ENCODE measurements around the gene RPS13.
A peak's percentile ranks its signal among the peaks of the same experiment; 100 is the strongest.

Gene RPS13

DNA sequence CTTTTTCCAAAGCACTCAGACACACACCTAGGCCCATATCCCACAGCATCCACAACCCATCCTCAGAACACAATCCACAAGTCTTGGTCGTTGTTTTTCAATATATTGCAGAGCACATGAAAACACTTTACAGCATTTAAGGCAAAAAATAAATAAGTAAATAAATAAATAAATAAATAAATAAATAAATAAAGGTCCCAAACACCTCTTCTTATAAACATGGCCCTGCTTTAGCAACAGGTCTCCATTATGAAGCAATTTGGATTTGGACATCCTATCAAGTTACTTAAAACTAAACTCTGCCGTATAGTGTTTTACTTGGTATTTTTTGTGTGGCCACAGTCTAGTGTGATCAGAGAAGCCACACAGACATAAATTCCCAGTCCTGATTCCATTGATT is 52.5 kb downstream of the RPS13 start (continued):
- TF ChIP-seq ZNF76 (tag by site-specific recombination; IDR thresholded peaks at IDR 0.05; ENCODE audit: borderline replicate concordance, low read depth): no peak
- peak; percentile 41; the same call in 1 of the 2 replicates for TF ChIP-seq ZNF629 (tag by site-specific recombination; IDR thresholded peaks at IDR 0.05)
- TF ChIP-seq ZNF561 (tag by site-specific recombination; IDR thresholded peaks at IDR 0.05; ENCODE audit: borderline replicate concordance): no peak
- no peak for TF ChIP-seq MEIS1 (CRISPR knock-in tag; IDR thresholded peaks at IDR 0.05; ENCODE audit: borderline replicate concordance)
- no peak for TF ChIP-seq ZNF610 (tag by site-specific recombination; IDR thresholded peaks at IDR 0.05; ENCODE audit: borderline replicate concordance)
- no peak for TF ChIP-seq ZNF184 (tag by site-specific recombination; IDR thresholded peaks at IDR 0.05)
- TF ChIP-seq ZNF24 (tag by site-specific recombination; IDR thresholded peaks at IDR 0.05): no peak
- TF ChIP-seq, protein P1, sequence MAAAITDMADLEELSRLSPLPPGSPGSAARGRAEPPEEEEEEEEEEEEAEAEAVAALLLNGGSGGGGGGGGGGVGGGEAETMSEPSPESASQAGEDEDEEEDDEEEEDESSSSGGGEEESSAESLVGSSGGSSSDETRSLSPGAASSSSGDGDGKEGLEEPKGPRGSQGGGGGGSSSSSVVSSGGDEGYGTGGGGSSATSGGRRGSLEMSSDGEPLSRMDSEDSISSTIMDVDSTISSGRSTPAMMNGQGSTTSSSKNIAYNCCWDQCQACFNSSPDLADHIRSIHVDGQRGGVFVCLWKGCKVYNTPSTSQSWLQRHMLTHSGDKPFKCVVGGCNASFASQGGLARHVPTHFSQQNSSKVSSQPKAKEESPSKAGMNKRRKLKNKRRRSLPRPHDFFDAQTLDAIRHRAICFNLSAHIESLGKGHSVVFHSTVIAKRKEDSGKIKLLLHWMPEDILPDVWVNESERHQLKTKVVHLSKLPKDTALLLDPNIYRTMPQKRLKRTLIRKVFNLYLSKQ (tag by site-specific recombination; IDR thresholded peaks at IDR 0.05; ENCODE audit: borderline replicate concordance): no peak
- no peak for TF ChIP-seq ZNF596 (tag by site-specific recombination; IDR thresholded peaks at IDR 0.05)
- TF ChIP-seq ZNF555 (tag by site-specific recombination; conservative IDR thresholded peaks at IDR 0.05): peak; percentile 61
- no peak for TF ChIP-seq ZNF302 (tag by site-specific recombination; IDR thresholded peaks at IDR 0.05; ENCODE audit: low read depth)
- TF ChIP-seq ZNF239 (tag by site-specific recombination; IDR thresholded peaks at IDR 0.05): no peak
- TF ChIP-seq ZNF623 (tag by site-specific recombination; IDR thresholded peaks at IDR 0.05): peak; percentile 54
- no peak for TF ChIP-seq ZNF549 (tag by site-specific recombination; IDR thresholded peaks at IDR 0.05)
- TF ChIP-seq GLI2 (tag by site-specific recombination; IDR thresholded peaks at IDR 0.05; ENCODE audit: borderline replicate concordance, low read depth): no peak; the same call in 1 of the 2 replicates
- TF ChIP-seq, protein P2, sequence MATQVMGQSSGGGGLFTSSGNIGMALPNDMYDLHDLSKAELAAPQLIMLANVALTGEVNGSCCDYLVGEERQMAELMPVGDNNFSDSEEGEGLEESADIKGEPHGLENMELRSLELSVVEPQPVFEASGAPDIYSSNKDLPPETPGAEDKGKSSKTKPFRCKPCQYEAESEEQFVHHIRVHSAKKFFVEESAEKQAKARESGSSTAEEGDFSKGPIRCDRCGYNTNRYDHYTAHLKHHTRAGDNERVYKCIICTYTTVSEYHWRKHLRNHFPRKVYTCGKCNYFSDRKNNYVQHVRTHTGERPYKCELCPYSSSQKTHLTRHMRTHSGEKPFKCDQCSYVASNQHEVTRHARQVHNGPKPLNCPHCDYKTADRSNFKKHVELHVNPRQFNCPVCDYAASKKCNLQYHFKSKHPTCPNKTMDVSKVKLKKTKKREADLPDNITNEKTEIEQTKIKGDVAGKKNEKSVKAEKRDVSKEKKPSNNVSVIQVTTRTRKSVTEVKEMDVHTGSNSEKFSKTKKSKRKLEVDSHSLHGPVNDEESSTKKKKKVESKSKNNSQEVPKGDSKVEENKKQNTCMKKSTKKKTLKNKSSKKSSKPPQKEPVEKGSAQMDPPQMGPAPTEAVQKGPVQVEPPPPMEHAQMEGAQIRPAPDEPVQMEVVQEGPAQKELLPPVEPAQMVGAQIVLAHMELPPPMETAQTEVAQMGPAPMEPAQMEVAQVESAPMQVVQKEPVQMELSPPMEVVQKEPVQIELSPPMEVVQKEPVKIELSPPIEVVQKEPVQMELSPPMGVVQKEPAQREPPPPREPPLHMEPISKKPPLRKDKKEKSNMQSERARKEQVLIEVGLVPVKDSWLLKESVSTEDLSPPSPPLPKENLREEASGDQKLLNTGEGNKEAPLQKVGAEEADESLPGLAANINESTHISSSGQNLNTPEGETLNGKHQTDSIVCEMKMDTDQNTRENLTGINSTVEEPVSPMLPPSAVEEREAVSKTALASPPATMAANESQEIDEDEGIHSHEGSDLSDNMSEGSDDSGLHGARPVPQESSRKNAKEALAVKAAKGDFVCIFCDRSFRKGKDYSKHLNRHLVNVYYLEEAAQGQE (tag by site-specific recombination; IDR thresholded peaks at IDR 0.05): peak; percentile 64
- TF ChIP-seq ZNF174 (tag by site-specific recombination; IDR thresholded peaks at IDR 0.05): no peak
- no peak for TF ChIP-seq ZNF112 (tag by site-specific recombination; IDR thresholded peaks at IDR 0.05)
- TF ChIP-seq ZFP37 (tag by site-specific recombination; IDR thresholded peaks at IDR 0.05): no peak
- no peak for TF ChIP-seq SP2 (tag by site-specific recombination; IDR thresholded peaks at IDR 0.05)
- TF ChIP-seq, protein P3, sequence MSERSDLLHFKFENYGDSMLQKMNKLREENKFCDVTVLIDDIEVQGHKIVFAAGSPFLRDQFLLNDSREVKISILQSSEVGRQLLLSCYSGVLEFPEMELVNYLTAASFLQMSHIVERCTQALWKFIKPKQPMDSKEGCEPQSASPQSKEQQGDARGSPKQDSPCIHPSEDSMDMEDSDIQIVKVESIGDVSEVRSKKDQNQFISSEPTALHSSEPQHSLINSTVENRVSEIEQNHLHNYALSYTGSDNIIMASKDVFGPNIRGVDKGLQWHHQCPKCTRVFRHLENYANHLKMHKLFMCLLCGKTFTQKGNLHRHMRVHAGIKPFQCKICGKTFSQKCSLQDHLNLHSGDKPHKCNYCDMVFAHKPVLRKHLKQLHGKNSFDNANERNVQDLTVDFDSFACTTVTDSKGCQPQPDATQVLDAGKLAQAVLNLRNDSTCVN (tag by site-specific recombination; optimal IDR thresholded peaks at IDR 0.05): no peak
- TF ChIP-seq GFI1B (tag by site-specific recombination; IDR thresholded peaks at IDR 0.05): no peak
- TF ChIP-seq GLIS2 (tag by site-specific recombination; IDR thresholded peaks at IDR 0.05): no peak
- TF ChIP-seq ZNF501 (tag by site-specific recombination; IDR thresholded peaks at IDR 0.05): no peak
- TF ChIP-seq, protein P4, sequence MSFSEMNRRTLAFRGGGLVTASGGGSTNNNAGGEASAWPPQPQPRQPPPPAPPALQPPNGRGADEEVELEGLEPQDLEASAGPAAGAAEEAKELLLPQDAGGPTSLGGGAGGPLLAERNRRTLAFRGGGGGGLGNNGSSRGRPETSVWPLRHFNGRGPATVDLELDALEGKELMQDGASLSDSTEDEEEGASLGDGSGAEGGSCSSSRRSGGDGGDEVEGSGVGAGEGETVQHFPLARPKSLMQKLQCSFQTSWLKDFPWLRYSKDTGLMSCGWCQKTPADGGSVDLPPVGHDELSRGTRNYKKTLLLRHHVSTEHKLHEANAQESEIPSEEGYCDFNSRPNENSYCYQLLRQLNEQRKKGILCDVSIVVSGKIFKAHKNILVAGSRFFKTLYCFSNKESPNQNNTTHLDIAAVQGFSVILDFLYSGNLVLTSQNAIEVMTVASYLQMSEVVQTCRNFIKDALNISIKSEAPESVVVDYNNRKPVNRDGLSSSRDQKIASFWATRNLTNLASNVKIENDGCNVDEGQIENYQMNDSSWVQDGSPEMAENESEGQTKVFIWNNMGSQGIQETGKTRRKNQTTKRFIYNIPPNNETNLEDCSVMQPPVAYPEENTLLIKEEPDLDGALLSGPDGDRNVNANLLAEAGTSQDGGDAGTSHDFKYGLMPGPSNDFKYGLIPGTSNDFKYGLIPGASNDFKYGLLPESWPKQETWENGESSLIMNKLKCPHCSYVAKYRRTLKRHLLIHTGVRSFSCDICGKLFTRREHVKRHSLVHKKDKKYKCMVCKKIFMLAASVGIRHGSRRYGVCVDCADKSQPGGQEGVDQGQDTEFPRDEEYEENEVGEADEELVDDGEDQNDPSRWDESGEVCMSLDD (tag by site-specific recombination; IDR thresholded peaks at IDR 0.05): no peak
- no peak for TF ChIP-seq ZNF391 (tag by site-specific recombination; IDR thresholded peaks at IDR 0.05; ENCODE audit: borderline replicate concordance, low read depth)
- TF ChIP-seq, protein P5, sequence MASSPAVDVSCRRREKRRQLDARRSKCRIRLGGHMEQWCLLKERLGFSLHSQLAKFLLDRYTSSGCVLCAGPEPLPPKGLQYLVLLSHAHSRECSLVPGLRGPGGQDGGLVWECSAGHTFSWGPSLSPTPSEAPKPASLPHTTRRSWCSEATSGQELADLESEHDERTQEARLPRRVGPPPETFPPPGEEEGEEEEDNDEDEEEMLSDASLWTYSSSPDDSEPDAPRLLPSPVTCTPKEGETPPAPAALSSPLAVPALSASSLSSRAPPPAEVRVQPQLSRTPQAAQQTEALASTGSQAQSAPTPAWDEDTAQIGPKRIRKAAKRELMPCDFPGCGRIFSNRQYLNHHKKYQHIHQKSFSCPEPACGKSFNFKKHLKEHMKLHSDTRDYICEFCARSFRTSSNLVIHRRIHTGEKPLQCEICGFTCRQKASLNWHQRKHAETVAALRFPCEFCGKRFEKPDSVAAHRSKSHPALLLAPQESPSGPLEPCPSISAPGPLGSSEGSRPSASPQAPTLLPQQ (tag by site-specific recombination; IDR thresholded peaks at IDR 0.05): no peak
- no peak for TF ChIP-seq MYNN (tag by site-specific recombination; IDR thresholded peaks at IDR 0.05; ENCODE audit: borderline replicate concordance)
- TF ChIP-seq ZNF544 (tag by site-specific recombination; IDR thresholded peaks at IDR 0.05): no peak
- TF ChIP-seq SP3 (tag by site-specific recombination; IDR thresholded peaks at IDR 0.05): no peak
- no peak for TF ChIP-seq SALL2 (tag by site-specific recombination; IDR thresholded peaks at IDR 0.05; ENCODE audit: borderline replicate concordance)
